ENCODE data around the gene LY6G5C. TPM values are rescaled to one million over a fixed set of nuclear protein-coding genes. Genes with fewer than 3 reads are reported as not detected.

LY6G5C gene
- total and polyA plus RNA-seq, 2 donors (not counting 3 experiments of a cell fraction or from before 2014, with no cell fraction given): 8.2 to 11.4 TPM

DNA sequence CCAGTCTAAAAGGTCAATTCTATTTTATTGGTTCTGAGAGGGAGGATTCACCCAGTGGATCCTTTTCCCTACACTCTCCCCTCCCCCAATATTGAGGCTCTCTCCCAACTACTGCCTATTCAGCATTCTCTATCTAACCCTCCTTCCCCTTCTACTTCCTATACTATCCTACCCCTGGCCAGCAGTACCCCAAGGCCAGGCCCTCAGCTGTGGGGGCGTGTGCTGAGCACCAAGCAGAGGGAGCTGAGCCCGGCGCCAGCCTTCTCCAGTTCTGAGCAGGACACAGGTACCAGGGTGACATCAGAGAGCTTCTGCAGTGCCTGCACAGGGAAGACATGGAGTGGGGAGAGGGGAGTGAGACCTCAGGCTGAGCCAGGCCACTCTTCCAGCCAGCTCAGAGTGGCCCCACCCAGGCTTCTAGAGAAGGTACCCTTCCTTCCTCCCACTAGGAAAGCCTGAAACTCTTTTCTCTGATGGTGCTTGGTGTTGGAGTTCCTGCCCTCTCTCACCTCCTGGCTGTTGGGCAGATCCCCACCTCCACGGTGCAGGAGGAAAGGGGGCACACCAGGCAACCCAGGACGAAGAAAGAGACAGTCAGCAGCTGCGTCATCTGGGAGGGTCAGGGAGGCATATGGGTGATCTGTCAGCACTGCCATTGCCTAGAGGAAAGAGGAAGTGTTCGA lies 46.3 kb upstream of the LY6G5C start:
- H3K36me3 ChIP-seq (ENCODE audit: control insufficient read depth in 2 of 2, extremely low read depth in 1 of 2, insufficient read depth in 2 of 2, low read length in 2 of 2): peaks cover 16 to 25% of the 10 kb centered on the region in 2 experiments
- peaks cover 28% of the 10 kb centered on the region for H3K4me1 ChIP-seq (ENCODE audit: control insufficient read depth, extremely low read depth, insufficient read depth, low read length)
- ChIA-PET POLR2A (no interaction called here), CTCF (interaction anchor here (1.0 to 5.4 kb wide), 3 partner anchors 24 to 69 kb away, joined by 3 to 42 read pairs (median 4); partner anchors contain the start of genes ABHD16A and VARS1)
- no peaks in the 10 kb centered on the region for H3K9me3 ChIP-seq (replicated peaks; ENCODE audit: control insufficient read depth, insufficient read depth, low read length)
- FAIRE-seq: peak; percentile 35
- no peaks in the 10 kb centered on the region for H3K9me1 ChIP-seq (replicated peaks; ENCODE audit: control insufficient read depth, extremely low read depth, insufficient read depth, low read length)
- BruUV-seq (replicated peaks): no TSS peak
- H3K79me2 ChIP-seq (ENCODE audit: control insufficient read depth, insufficient read depth, low read length): peaks cover 2% of the 10 kb centered on the region
- no peak overlapping the region for H3K4me2 ChIP-seq (ENCODE audit: insufficient read depth, low read length)
- H3K27me3 ChIP-seq (ENCODE audit: control insufficient read depth in 2 of 2, insufficient read depth in 2 of 2, low read length in 2 of 2): no peaks in the 10 kb centered on the region
- H4K20me1 ChIP-seq (replicated peaks; ENCODE audit: control insufficient read depth, extremely low read depth, insufficient read depth, low read length): no peaks in the 10 kb centered on the region
- no peak overlapping the region for H2AFZ ChIP-seq (ENCODE audit: low read depth, low read length)
- TF ChIP-seq GATA2 (IDR thresholded peaks at IDR 0.05; ENCODE audit: insufficient read depth, insufficient read length, low read depth, low read length) (no peak), EZH2 (IDR thresholded peaks at IDR 0.05; ENCODE audit: borderline replicate concordance, low read depth, low read length, severe bottlenecking) (no peak), POLR2AphosphoS5 (IDR thresholded peaks at IDR 0.05; ENCODE audit: insufficient read depth, low read depth, low read length) (no peak), MYC (IDR thresholded peaks at IDR 0.05; ENCODE audit: low read depth, low read length) (no peak), FOS (IDR thresholded peaks at IDR 0.05; ENCODE audit: borderline replicate concordance, insufficient read depth, low read length) (no peak), POLR2A (IDR thresholded peaks at IDR 0.05; ENCODE audit: low read depth, low read length) (no peak), JUN (IDR thresholded peaks at IDR 0.05; ENCODE audit: borderline replicate concordance, insufficient read depth, insufficient read length, low read depth) (no peak)
- TF ChIP-seq, protein P1, sequence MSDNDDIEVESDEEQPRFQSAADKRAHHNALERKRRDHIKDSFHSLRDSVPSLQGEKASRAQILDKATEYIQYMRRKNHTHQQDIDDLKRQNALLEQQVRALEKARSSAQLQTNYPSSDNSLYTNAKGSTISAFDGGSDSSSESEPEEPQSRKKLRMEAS (IDR thresholded peaks at IDR 0.05; ENCODE audit: insufficient read depth, insufficient read length): no peak
- TF ChIP-seq, protein P2, sequence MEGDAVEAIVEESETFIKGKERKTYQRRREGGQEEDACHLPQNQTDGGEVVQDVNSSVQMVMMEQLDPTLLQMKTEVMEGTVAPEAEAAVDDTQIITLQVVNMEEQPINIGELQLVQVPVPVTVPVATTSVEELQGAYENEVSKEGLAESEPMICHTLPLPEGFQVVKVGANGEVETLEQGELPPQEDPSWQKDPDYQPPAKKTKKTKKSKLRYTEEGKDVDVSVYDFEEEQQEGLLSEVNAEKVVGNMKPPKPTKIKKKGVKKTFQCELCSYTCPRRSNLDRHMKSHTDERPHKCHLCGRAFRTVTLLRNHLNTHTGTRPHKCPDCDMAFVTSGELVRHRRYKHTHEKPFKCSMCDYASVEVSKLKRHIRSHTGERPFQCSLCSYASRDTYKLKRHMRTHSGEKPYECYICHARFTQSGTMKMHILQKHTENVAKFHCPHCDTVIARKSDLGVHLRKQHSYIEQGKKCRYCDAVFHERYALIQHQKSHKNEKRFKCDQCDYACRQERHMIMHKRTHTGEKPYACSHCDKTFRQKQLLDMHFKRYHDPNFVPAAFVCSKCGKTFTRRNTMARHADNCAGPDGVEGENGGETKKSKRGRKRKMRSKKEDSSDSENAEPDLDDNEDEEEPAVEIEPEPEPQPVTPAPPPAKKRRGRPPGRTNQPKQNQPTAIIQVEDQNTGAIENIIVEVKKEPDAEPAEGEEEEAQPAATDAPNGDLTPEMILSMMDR (IDR thresholded peaks at IDR 0.05; ENCODE audit: extremely low read depth in 1 of 2, insufficient read depth in 1 of 2, low read depth in 1 of 2, low read length in 2 of 2): no peak
- dilution Hi-C loops (cut with MboI; ENCODE audit: extremely low pct_ligation_motif_present, low sequenced_read_pairs): no loop called here
- H3K4me3 ChIP-seq (replicated peaks in 1 of 3; ENCODE audit: insufficient read depth in 1 of 3, low read depth in 1 of 3, low read length in 3 of 3): no peak overlapping the region
- H3K27ac ChIP-seq (ENCODE audit: insufficient read depth, low read depth, low read length): no peak overlapping the region
- intact Hi-C loops (cut with micrococcal nuclease): no loop called here
- no peak for DNase-seq (ENCODE audit: low read depth, low spot score)
- H3K9ac ChIP-seq (replicated peaks; ENCODE audit: extremely low read depth, insufficient read depth, low read length): no peak overlapping the region

Data from endothelial cell of umbilical vein (primary cell).